Prostate gland (tissue), 2 donors: ENCODE data around the gene MTPN. TPM values are rescaled to one million over a fixed set of nuclear protein-coding genes. Genes with fewer than 3 reads are reported as not detected.

Experiments
- DNase-seq: peaks from one replicate; pipeline ENCODE4 v3.0.0-alpha.2; 2019; ENCODE audit warnings: low spot score
- H3K27ac ChIP-seq, 2 donors: fragments of 200-600 bp; sonication (generic); 2 replicates each; pipeline ENCODE4 v1.5.1; 2017 to 2019
- H3K27me3 ChIP-seq: fragments of 200-600 bp; sonication (generic); replicated peaks from 2 replicates; pipeline ENCODE4 v1.5.1; 2019; ENCODE audit not compliant: insufficient read depth
- H3K36me3 ChIP-seq, 2 donors: fragments of 200-600 bp; sonication (generic); 1 replicate in 1 of 2; 2 replicates in 1 of 2; pipeline versions ENCODE4 v1.5.1 to v1.8.1; 2017 to 2019
- H3K4me1 ChIP-seq: fragments of 200-600 bp; sonication (generic); replicated peaks from 2 replicates; pipeline ENCODE4 v1.5.1; 2019
- H3K4me3 ChIP-seq, 2 donors: fragments of 200-600 bp; sonication (generic); 2 replicates each; pipeline ENCODE4 v1.5.1; 2017 to 2019
- H3K9me3 ChIP-seq: fragments of 200-600 bp; sonication (generic); 2 replicates; pipeline ENCODE4 v1.5.1; 2017
- CTCF ChIP-seq, 4 experiments: fragments of 200-600 bp in 2 of 4; fragments of 450-650 bp in 2 of 4; sonication (generic) in 2 of 4; IDR thresholded peaks; 1 replicate in 3 of 4; 2 replicates in 1 of 4; pipeline ENCODE4 v1.5.1; 2016 to 2019; ENCODE audit warnings: antibody characterized with exemption in 4 of 4, mild to moderate bottlenecking in 2 of 4, moderate library complexity in 2 of 4
- POLR2A ChIP-seq: fragments of 450-650 bp; IDR thresholded peaks from one replicate; pipeline ENCODE4 v1.6.1; 2016; ENCODE audit warnings: antibody characterized with exemption, mild to moderate bottlenecking
- POLR2AphosphoS5 ChIP-seq: sonication (generic); formaldehyde crosslinking; IDR thresholded peaks from one replicate; pipeline ENCODE4 v1.6.1; 2017; ENCODE audit warnings: antibody characterized with exemption
- WGBS: methylation state at CpG from one replicate; pipeline ENCODE4 v1.1.5; 2018; 5-methylcytosine and 5-hydroxymethylcytosine counted together
- intact Hi-C: fragments of 100-400 bp; cut with DNase I; formaldehyde crosslinking; loops from one replicate; pipeline ENCODE4 v1.14.2; 2022
- total RNA-seq, 2 donors: library from RNA; depleted of rRNA; stranded (reverse); fragments of >200 nt; gene quantifications; one replicate each; pipeline ENCODE4 v1.1.0, GENCODE V29; 2016

The MTPN gene
- total RNA-seq, 2 donors from 2014 or later = 85.6 to 137 TPM

- Histone ChIP-seq H3K27me3 (no peaks in the 10 kb centered on the region), H3K36me3 (no peaks in the 10 kb centered on the region), H3K27ac (no peak overlapping the region), H3K4me3 (no peak overlapping the region), H3K9me3 (no peaks in the 10 kb centered on the region), H3K4me1 (no peaks in the 10 kb centered on the region)
- DNase-seq = no peak
- TF ChIP-seq POLR2AphosphoS5 = no peak
- TF ChIP-seq CTCF (IDR thresholded peaks at IDR 0.05) = no peak
- TF ChIP-seq POLR2A = no peak
- intact Hi-C loops = no loop called here
- 88% methylated on average over 2 of the region's 2 CpGs for WGBS
These were observed 34.5 kb downstream of the MTPN start for GRCh38 chr7:135942614-135943013.

GRCh38 chr7:135940077-135941075 lies 36.8 kb downstream of the MTPN start:
- WGBS = 93% methylated on average over 3 of the region's 3 CpGs
- DNase-seq = no peak
- H3K4me3 ChIP-seq = no peak overlapping the region
- no peaks in the 10 kb centered on the region for H3K4me1 ChIP-seq
- TF ChIP-seq CTCF (IDR thresholded peaks at IDR 0.05) (no peak), POLR2AphosphoS5 (no peak), POLR2A (no peak)
- H3K27me3 ChIP-seq = no peaks in the 10 kb centered on the region
- no peaks in the 10 kb centered on the region for H3K36me3 ChIP-seq
- no peaks in the 10 kb centered on the region for H3K9me3 ChIP-seq
- H3K27ac ChIP-seq = no peak overlapping the region
- intact Hi-C loops = no loop called here

GRCh38 chr7:135939261-135939812 lies 37.8 kb downstream of the MTPN start:
- intact Hi-C loops = no loop called here
- no peak overlapping the region for H3K4me3 ChIP-seq
- H3K36me3 ChIP-seq = no peaks in the 10 kb centered on the region
- no peak for DNase-seq
- H3K4me1 ChIP-seq = no peaks in the 10 kb centered on the region
- TF ChIP-seq CTCF (IDR thresholded peaks at IDR 0.05) = no peak
- no peak overlapping the region for H3K27ac ChIP-seq
- no peaks in the 10 kb centered on the region for H3K27me3 ChIP-seq
- no peaks in the 10 kb centered on the region for H3K9me3 ChIP-seq
- 61% methylated on average over 8 of the region's 8 CpGs for WGBS

- DNase-seq = no peak
- no peaks in the 10 kb centered on the region for H3K4me1 ChIP-seq
- no peaks in the 10 kb centered on the region for H3K36me3 ChIP-seq
- WGBS = 85% methylated on average over 3 of the region's 3 CpGs
- no peaks in the 10 kb centered on the region for H3K9me3 ChIP-seq
- H3K27me3 ChIP-seq = no peaks in the 10 kb centered on the region
- H3K4me3 ChIP-seq = no peak overlapping the region
- intact Hi-C loops = no loop called here
- TF ChIP-seq POLR2AphosphoS5 (no peak), POLR2A (no peak), CTCF (IDR thresholded peaks at IDR 0.05) (no peak)
- H3K27ac ChIP-seq = no peak overlapping the region
These were observed 38.6 kb downstream of the MTPN start for GRCh38 chr7:135938563-135938962.

- no peaks in the 10 kb centered on the region for H3K4me1 ChIP-seq
These were observed 39.1 kb downstream of the MTPN start for GRCh38 chr7:135938086-135938485.

More at GRCh38 chr7:135938086-135938485, 39.1 kb downstream of the MTPN start:
- intact Hi-C loops = no loop called here
- DNase-seq = no peak
- Histone ChIP-seq H3K9me3 (no peaks in the 10 kb centered on the region), H3K27me3 (no peaks in the 10 kb centered on the region), H3K4me3 (no peak overlapping the region), H3K27ac (no peak overlapping the region), H3K36me3 (no peaks in the 10 kb centered on the region)
- TF ChIP-seq POLR2A = no peak
- no peak for TF ChIP-seq CTCF (IDR thresholded peaks at IDR 0.05)
- no peak for TF ChIP-seq POLR2AphosphoS5
